ENCODE results near the gene PAPSS1.
"Not testable (repeated sequence)": the region's sequence is repeated elsewhere in the genome, so short reads cannot be mapped to it uniquely, and the experiment has no call there.

PAPSS1 gene

GRCh38 chr4:107725281-107725859 is 5.3 kb upstream of the PAPSS1 start:
- DNase-seq = no peak

- DNase-seq = not testable (repeated sequence)
Observed at GRCh38 chr4:107723331-107723730, 3.3 kb upstream of the PAPSS1 start.

- DNase-seq = no peak
Observed at GRCh38 chr4:107721436-107722100, 1.5 kb upstream of the PAPSS1 start.

GRCh38 chr4:107719207-107719921 is 670 bp downstream of the PAPSS1 start:
- peak; percentile 53 for DNase-seq

GRCh38 chr4:107718351-107718965 is 1.6 kb downstream of the PAPSS1 start:
- DNase-seq = no peak

GRCh38 chr4:107714256-107714655 is 5.8 kb downstream of the PAPSS1 start:
- no peak for DNase-seq

- no peak for DNase-seq
Observed at GRCh38 chr4:107712236-107712635, 7.8 kb downstream of the PAPSS1 start.

- no peak for DNase-seq
Observed at GRCh38 chr4:107711831-107712230, 8.2 kb downstream of the PAPSS1 start.

DNA sequence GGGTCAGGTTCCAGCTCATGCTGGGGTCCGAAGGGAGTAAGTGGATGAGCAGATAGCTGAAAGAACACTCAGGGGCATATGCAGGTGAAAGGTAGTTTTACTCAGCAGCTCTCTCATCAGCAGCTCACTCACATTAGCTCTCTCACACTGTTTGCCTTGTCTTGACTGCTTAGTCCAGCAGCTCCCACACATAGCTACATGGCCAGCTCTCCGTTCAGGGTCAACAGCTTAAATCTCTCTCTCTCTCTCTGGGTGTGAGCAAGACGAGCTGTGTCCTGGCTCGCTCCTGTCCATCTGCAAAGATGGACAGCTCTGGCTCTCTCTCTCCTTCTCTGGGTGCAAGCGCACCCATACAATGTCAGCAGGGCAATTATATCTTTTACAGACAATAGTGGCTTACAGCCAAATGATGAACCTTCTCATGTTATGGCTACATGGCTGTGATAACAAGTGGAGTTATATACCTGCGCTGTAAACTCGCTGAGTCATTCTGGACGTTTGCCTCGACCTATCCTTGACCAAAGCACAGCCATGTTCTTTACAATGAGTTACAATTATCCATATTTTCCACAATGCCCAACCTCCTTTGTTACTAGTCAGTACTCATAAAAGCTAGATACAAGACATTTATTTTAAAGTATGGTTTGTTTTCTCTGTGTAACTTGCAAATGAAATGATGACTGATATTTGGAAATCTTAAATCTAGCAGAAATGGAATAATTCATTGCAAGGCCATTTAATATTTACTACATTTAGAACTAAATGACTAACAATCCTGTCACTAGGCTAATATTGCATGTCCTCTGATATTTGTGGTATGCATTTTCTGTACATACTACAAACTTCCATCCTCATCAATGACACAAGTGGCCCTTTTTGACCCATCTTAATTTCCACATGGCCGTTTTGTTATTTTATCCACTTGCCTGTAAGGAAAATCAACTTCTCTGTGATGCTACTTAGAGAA is 9.3 kb downstream of the PAPSS1 start:
- no peak for DNase-seq

DNA sequence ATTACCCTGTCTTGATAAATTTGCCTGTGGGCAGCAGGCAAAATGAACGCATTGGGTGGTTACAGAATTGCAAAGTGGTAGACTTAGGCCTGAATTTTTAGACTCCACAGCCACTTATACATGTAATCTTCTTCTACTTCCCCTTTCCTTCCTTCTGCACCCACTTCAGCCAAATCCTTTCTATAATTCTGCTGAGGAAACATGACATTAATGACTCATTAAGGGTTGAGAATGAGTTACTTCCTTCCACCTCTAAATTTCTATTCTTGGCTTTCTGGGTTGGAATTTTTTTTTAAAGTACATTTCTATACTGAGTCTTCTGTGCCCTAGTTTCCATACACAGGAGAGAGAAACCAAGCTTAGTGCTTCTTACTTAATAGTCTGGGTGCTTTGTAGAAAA is 10.1 kb downstream of the PAPSS1 start:
- no peak for DNase-seq

DNA sequence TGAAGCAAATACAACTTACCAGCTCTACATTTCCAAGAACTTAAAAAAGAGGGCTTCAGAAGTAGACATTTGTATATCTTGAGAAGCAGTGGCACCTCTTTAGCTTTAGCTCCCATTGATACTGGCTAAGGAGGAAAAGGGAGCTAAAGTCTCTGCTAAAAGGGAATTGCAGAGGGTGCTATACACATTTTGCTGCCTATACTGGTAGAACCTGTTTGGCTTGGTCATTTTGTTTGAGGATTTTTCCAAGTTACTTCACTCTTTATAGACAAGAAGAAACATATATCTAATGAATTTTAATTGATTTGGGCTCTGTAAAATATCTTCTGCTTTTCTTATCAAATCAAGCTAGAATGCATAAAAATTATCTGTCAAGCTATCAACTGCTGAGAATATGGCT is 11.8 kb downstream of the PAPSS1 start:
- no peak for DNase-seq

- no peak for DNase-seq
Observed at GRCh38 chr4:107705742-107706556, 14.1 kb downstream of the PAPSS1 start.

DNA sequence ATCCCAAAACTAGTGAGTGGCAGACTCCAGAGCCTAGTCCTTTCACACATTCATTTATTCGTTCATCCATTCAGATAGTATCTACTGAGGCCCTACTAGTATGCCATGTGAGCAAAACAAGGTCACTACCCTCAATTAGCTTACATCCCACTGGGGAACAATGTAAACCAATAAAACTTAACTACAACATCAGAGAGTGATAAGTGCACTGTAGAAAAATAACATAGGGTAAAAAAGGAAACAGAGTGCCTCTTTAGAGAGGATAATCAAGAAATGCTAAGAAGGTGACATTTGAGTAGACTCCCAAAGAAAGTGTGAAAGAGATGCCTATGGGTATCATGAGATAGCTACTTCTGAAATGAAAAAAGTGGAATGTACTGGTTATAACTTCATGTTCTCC is 18.5 kb downstream of the PAPSS1 start:
- DNase-seq = no peak

- no peak for DNase-seq
Observed at GRCh38 chr4:107699466-107700206, 20.4 kb downstream of the PAPSS1 start.

GRCh38 chr4:107696187-107696586 is 23.8 kb downstream of the PAPSS1 start:
- not testable (repeated sequence) for DNase-seq

DNA sequence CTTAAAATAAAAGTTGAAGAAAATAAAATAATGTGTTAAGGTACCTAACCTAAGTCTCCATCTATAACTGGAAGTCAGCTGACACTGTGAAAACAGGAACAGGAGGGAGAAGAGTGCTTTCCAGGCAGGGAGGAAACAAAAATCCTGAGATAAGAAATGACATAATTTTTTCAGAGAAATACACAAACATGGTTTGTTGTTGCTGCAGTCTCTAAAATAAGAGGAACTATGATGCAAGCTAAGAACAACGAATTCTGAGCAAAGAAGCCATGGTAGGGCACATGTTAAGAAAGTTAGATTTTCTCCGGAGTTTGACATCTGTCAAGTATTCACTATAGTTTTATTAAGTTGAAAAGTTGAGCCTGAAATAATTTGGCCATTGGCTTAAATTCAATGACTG is 26.9 kb downstream of the PAPSS1 start:
- no peak for DNase-seq

GRCh38 chr4:107692202-107692601 is 27.8 kb downstream of the PAPSS1 start:
- no peak for DNase-seq

DNA sequence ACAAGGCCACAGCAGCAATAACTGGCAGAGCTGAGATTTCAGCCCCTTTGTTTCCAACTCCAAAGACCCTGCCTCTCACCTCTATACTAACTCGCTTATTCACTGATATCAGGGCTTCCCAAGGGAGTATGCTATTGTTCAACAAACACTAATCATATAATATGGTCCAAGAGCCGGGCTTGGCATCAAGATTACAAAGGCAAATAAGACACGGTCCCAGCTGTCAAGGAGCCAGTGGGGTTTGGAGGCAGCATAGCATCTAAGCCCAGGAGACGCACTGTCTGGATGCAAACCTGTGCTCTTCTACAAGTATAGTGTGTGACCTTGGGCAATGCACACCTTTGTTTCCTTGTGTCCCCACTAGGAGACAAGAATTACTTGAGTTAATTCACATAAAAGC is 28.7 kb downstream of the PAPSS1 start:
- DNase-seq = no peak

DNA sequence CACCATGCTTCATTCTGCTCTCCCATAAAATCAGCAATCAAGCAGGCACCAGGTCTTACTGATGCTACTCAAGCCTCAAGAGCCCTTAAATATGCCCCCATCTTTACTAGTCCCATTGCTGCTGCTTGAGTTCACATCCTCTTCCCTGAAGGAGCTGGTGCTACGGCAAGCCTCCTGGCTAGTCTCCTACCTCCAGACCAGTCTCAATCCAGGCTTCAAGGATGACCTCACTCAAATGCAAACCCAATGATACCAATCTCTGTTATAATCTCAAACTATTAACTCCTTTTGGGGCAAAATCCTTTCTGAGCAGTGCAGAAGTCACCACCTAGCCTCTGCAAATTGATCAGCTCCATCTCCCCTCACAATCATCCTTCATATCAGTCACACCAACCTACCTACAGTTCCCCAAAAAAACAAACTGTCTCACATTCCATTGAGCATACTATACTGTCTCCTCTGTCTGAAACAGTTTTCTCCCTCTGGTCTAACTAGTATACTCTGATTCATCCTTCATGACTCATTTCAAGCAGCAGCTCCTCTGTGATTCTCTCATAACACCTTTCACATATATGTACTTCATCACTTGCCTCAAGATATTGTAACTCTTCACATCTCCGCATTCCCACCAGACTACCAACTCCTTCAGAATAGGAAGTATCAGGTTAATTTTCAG is 30.0 kb downstream of the PAPSS1 start:
- no peak for DNase-seq

- no peak for DNase-seq
Observed at GRCh38 chr4:107688421-107688820, 31.6 kb downstream of the PAPSS1 start.
